CD4-positive, alpha-beta T cell treated with Interleukin-6 at 100 ng/mL for 8 hours (primary cell): Measurements from ENCODE around the gene SUMF2.
"Not testable (repeated sequence)": the region's sequence is repeated elsewhere in the genome, so short reads cannot be mapped to it uniquely, and the experiment has no call there.

Experiments used
- DNase-seq: peaks from one replicate; pipeline ENCODE4 v3.0.0-alpha.2; 2020; ENCODE audit warnings: mixed read lengths, low spot score

Gene SUMF2

DNA sequence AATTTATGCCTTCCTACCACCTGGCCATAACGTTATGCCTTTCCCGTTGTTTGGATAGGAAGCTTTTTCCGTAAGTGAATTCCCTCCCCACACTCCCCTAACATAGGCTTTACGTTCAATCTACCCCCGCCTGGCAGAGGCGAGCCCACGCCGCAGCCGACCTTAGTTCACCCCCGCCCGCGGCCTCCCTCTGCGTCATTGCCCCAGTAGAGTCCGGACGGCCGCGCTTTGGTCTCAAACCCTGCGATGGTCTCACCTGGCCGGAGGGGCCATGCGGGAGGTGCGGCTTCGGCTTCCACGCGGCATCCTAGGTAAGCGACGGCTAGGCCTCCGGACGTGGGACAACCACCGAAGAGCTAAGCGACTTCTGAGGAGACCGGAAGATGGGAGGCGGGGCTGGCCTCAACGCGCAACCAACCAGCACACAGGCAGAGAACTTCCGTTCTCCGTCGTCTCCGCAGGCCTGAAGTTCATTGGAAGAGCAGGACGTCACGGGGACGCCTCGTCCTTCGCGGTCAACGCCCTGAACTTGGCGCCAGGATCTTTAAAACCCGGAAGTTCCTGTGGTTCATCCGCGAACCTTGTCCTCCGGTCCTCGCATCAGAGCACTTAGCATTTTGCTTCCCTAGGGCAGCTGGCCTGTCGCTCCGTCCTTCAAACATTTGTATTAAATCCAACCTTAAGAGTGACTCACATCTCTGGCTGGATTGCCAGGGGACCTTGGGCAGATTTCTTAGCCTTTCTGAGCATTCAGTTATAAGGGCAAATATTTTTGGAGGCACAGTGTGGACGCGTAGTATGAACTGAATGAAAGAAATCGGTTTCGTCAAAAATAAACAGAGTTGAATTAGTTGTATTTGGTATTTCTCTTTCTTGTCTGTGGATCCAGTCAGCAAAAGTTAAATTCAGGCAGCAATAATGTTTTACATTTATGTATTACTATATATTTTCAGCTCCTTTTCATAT, 42.3 kb downstream of the SUMF2 start, which contains the start of gene CHCHD2:
CHCHD2 (minus strand) TSS at position 369 of the 966 bp plus-strand sequence; CDS start at position 306, 63 bp downstream.
- DNase-seq: peak; percentile 96

DNA sequence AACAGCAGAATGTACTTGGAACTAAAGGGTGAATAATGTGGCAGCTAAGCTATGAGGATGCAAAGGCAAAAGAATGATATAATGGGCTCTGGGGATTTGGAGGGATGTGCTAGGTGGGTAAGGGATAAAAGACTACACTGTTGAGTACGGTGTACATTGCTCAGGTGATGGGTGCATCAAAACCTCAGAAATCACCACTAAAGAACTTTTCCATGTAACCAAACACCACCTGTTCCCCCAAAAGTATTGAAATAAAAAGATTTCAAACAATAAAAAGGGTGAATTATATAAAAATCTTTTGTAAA, 43.8 kb downstream of the SUMF2 start:
- no peak for DNase-seq

DNA sequence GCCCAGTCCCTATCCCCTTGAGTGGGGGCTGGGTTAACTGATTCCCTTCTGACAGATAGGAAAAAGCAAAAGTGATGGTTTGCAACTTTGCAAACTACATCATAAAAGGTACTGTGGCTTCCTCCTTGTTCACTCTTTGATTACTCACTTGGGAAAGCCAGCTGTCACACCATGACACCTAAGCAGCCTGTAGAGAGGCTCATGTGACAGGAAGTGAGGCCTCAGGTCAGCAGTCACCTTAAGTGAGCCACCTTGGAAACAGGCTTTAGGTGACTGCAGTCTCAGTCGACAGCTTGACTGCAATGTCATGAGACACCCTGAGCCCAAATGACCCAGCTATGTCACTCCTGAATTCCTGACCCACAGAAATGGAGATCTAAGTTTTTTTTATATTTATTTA, 46.5 kb downstream of the SUMF2 start:
- DNase-seq: no peak

DNA sequence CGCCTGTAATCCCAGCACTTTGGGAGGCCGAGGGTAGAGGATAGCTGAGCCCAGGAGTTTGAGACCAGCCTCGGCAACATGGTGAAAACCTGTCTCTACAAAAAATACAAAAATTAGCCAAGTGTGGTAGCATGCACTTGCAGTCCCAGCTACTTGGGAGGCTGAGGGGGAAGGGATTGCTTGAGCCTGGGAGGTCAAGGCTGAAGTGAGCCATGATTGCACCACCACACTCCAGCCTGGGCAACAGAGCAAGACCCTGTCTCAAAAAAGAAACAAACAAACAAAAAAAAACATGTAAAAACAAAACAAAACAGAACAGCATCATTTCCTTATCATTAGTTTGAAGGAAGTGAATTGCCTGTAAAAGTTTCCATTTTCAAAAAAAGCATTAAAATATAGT, 48.2 kb downstream of the SUMF2 start:
- not testable (repeated sequence) for DNase-seq

DNA sequence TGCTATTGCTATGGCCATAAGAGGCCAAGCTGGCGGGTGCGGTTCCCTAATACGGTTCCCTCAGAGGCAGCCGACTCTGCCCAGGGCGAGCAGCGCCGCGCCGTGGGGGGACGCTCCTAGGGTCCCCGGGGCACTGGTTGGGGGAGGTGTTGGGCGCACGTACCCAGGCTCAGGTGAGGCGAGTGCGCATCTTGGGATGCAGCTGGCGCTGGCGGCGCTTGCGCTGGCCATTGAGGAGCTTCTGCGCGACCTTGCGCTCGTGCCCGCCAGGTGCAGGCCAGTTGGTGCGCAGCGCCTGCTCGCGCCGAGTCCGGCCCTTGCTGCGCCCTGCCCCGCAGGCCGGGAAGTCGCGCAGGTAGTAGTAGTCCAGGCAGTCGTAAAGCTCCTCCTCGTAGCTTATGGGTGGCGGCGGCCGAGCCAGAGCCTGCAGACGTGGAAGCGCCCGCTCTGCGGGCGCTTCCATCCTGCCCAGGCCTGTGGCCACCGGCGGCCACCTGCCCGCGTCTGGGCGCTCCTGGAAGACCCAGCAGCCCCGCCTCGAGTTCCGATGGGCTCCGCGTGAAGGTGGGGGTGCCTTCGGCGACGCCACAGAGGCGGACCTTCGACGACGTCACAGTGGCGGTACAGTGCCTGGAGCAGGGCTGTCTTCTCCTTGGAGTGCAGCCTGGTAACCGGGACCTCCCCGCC, 51.9 kb downstream of the SUMF2 start, which contains the start of gene NUPR2:
NUPR2 (minus strand) TSS at position 566 of the 687 bp plus-strand sequence; CDS start at position 463, 103 bp downstream.
- DNase-seq: no peak

DNA sequence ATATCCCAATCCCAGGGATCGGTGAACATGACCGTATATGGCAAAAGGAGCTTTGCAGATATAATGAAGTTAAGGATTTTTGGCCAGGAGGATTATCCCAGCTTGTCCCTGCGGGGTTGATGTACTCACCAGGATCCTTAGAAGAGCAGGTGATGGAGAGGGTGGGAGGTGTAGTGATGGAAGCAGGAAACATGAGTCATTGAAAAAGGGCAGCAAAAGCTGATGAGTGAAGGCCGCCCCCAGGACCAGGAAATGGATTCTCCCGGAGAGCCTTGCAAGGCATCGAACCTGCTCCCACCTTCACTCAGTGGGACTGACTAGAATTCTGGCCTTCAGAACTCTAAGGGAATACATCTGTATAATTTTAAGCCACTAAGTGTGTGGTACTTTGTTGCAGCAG, 57.4 kb downstream of the SUMF2 start:
- no peak for DNase-seq

DNA sequence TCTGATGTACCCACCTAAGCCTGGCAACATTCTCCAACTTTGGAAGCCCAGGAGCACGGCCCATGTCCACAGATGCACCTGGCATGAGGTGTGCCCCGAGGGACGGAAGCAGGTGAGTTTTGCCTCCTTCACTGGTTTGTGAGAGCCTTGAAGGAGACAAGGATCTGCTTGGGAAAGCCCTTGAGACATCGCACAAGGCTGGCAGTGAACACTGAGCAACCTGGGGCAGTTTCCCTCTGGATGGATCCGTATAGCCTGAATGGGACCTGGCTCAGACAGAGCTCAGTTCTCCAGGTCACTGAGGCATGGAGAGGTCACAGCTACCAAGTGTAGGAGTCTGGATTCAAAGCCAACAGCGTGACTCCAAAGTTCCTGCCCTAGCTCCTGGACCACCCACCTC, 60.9 kb downstream of the SUMF2 start:
- DNase-seq: no peak

DNA sequence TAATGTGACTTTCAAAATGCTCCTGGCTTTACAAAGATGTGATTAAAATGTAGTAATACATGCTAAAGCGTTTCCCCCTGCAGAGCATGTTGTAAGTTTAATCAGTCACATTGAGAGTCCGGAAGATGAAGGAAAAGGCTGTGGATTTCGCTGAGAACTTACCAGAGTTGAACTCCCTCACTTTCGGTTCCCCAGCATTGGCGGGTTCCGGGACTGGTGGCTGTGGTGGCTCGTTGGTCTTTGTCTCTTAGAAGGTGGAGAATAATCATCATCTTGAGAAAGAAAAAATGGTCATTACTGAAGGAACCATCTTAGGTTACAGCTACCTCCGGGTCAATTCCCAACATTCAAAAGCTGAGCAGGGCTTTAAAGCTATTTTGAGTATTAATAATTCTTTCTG, 61.7 kb downstream of the SUMF2 start:
- no peak for DNase-seq

DNA sequence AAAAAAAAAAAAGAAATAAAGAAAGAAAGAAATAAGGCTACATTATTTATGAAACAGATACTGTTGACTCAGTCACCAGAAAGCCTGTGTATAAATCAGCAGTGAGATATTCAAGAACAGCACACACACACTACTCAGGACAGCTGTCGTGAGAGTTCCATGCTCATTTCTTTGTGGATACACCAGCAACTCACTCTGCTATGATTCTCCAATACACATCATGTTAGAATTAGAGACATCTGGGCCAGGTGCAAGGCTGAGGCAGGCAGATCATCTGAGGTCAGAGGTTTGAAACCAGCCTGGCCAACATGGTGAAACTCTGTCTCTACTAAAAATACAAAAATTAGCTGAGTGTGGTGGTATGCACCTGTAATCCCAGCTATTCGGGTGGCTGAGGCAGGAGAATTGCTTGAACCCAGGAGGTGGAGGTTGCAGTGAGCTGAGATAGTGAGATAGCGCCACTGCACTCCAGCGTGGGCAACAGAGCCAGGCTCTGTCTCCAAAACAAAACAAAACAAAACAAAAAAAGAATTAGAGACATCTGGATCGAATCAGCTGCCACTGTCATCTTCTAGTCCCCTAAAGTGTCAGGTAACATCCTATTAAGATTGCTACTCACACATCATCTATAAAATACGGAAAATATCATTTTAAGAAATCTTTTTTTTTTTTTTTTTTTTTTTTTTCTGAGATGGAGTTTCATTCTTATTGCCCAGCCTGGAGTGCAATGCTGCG, 63.3 kb downstream of the SUMF2 start:
- no peak for DNase-seq
